Globus pallidus (tissue), 1 donor: ENCODE results near the gene CPAMD8.

Experiments
- DNase-seq: peaks from one replicate; pipeline ENCODE4 v3.0.0-alpha.2; 2015; ENCODE audit warnings: low spot score

Gene CPAMD8

DNA sequence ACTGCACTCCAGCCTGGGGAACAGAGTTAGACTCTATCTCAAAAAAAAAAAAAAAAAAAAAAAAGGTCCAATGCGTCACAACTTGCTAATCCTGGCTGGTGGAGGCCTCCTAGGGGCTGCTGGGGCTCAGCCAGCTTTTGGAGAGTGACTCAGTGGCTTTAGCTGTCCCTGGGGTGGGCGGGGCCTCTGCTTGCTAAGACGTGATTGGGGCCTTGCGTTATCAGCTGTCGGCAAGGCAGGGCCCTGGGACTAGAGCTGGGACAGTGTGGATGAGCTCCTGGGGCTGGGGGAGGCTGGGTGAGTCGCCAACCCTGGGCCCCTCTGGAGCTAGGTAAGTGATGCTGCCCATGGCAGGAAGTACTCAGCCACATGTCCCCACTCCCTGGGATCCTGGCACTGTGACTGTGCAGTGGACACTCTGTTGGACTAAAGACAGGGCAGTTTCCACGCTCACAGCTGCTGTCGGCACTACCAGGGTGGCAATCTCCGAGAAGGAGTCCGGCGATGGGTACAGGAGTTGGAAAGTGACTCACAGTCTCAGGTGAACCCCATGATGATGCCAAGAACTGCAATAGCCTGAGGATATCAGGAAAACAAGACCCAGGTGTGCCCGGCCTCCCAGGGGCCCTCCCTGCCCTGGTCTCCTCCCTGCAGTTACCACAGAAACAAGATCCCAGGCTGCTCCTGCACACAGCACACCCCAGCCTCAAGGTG lies 105.6 kb downstream of the CPAMD8 start:
- DNase-seq, result no peak

DNA sequence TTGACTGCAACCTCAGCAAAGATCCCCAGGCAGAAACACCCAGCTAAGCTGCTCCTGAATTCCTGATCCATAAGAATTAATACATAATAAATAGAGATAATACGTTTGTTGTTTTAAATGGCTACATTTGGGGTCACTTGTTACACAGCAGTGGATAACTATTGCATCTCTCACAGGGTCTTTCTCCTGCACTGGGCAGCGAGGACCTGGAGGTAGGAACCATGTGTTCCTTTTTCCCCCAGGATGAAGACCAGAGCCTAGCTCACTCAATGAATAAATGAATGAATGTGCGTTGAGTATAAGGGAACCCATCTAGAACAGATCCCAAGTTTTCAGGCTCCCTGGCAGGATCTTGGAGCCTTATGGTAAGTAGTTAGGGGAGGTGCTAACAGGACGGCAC lies 107.1 kb downstream of the CPAMD8 start:
- DNase-seq, result no peak

- no peak for DNase-seq
Observed at GRCh38 chr19:16917401-16917800, 109.2 kb downstream of the CPAMD8 start.

- DNase-seq, result no peak
Observed at GRCh38 chr19:16915734-16916133, 110.9 kb downstream of the CPAMD8 start.

DNA sequence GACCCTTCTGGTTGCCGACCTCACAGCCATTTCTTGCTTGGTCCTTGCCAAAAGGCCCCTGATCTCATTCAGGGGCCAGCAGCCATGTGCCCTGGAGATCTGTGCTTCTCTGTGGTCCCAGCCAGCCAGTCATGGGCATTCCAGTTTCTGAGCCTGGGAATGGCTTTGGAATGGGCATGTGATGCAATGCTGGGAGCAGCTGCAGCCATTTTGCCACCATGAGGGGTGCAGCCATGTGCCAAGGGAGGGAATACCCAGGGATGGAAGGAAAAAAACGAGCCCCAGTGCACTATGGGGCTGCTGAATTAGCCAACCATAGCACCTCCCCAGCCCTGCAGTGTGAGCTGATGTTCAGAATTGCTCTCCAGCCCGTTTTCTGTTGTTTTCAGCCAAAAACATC lies 111.5 kb downstream of the CPAMD8 start:
- DNase-seq, result no peak

DNA sequence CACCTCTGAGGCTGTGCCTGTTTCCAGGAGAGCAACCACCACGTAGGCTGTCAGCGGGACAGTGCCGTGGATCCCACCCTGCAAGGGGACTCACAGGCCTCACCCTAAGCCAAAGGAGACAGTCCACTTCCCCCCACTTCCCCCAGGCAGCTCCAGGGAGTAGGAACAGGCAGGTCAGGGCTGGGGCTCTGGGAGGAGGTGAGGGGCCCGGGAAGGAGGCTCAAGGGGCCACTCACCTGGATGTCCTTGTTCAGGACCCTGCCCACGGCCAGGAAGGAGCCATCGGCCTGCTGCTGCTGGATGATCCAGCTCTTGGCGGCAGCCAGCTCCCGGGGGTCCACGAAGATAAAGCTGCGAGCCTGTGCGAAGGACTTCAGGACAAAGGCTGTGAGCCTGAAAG lies 112.2 kb downstream of the CPAMD8 start:
- no peak for DNase-seq

- no peak for DNase-seq
Observed at GRCh38 chr19:16912780-16913179, 113.8 kb downstream of the CPAMD8 start.

GRCh38 chr19:16911046-16911445 lies 115.6 kb downstream of the CPAMD8 start:
- no peak for DNase-seq

DNA sequence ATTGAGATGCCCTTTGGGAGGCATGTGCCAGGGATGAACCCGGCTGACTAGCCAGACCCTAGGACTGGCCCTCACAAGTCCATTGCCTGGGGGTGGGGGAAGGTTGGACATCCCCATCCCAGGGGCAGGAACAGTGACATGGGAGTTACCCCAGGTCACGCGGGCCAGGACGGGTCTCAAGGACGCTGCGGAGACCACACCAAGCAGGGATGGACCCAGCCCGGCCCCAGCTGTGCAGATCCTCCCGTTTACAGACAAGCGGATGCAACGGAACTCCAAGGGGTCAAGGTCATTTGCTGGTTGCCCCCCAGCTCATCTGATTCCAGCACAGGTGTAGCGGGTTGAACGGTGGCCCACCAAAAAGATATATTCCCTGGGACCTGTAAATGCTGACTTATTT lies 117.9 kb downstream of the CPAMD8 start:
- no peak for DNase-seq

- DNase-seq, result no peak
Observed at GRCh38 chr19:16904599-16904998, 122.0 kb downstream of the CPAMD8 start.

GRCh38 chr19:16903347-16903746 lies 123.3 kb downstream of the CPAMD8 start:
- DNase-seq, result no peak

GRCh38 chr19:16902545-16902944 lies 124.1 kb downstream of the CPAMD8 start:
- no peak for DNase-seq

- no peak for DNase-seq
Observed at GRCh38 chr19:16901491-16902175, 125.0 kb downstream of the CPAMD8 start.

DNA sequence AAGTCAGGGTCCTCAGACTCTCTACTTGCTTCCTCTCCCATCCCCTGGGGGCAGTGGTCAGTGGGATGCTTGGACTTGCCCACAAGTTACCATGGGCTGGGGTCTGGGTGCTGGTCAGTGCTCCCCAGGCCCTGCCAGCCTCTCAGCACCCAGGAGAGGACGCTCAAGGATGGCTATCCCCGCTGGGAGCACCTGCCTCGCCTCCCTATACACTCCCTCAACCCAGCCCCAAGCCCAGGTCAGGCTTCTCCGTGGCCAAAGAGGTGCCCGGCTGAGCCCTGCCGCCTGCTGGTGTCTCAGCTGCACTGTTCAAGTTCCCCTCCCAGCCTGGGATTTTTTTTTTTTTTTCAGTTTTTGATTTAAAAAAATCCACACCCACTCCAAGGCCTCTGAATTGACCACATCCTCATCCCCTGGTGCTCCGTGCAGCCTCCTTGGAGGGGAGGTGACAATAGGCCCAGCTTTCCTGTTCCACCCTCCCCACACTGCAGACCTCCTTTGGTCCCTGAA lies 127.0 kb downstream of the CPAMD8 start:
- DNase-seq, result no peak

DNA sequence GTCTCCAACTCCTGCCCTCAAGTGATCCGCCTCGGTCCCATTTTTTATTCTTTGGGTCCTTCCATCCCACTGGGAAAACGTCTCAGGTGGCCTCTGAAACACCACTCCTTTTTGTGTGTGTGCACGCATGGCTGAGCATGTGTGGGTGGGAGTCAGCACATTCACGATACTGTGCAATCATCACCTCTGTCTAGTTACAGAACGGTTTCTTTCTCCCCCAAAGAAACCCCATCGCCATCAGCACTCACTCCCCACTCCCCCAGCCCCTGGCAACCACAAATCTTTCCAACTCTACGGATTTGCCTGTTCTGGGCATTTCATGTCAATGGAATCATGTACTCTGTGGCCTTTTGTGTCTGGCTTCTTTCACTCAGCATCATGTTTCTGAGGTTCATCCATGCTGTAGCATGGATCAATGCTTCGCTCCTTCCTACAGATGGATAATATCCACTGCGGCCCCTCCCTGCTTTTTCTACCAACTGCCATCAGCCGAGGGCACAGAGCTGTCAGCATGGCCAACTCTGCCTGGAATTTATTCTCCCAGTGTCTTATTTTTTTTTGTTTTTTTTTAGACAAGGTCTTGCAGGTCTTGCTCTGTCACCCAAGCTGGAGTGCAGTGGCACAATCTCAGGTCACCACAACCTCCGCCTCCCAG lies 128.1 kb downstream of the CPAMD8 start:
- no peak for DNase-seq

GRCh38 chr19:16897856-16898161 lies 128.8 kb downstream of the CPAMD8 start:
- no peak for DNase-seq

DNA sequence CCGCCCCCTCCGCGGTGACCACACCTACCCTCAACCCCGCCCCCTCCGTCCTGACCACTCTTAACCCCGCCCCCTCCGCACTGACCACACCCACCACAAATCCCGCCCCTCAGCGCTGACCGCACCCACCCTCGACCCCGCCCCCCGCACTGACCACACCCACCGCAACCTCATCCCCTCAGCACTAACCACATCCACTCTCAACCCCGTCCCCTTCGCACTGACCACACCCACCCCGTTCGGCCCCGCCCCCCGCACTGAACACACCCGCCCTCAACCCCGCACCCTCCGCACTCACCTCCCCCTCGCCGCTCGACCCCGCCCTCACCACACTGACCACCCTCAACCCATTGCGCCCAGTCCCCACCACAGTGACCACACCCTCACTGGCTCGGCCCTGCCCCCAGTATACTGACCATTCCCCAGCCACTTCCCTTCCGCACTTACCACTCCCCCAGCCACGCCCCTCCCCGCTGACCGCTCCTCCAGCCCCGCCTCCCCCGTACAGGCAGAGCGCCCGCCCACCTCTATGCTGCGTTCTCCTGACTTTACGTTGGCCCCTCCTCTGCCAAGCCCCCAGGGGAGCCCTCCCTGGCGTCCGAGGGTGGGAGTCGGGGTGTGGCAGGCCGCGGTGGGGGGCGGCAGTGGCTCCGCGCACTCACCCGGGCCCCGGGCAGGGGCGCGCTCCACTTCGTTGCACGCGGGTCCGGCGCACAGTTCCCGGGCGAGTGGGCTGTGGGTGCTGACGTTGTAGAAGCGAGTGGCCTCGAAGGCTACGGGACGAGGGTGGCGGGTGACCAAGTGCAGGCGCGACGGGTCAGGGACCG lies 129.4 kb downstream of the CPAMD8 start:
- DNase-seq, result peak; percentile 57

DNA sequence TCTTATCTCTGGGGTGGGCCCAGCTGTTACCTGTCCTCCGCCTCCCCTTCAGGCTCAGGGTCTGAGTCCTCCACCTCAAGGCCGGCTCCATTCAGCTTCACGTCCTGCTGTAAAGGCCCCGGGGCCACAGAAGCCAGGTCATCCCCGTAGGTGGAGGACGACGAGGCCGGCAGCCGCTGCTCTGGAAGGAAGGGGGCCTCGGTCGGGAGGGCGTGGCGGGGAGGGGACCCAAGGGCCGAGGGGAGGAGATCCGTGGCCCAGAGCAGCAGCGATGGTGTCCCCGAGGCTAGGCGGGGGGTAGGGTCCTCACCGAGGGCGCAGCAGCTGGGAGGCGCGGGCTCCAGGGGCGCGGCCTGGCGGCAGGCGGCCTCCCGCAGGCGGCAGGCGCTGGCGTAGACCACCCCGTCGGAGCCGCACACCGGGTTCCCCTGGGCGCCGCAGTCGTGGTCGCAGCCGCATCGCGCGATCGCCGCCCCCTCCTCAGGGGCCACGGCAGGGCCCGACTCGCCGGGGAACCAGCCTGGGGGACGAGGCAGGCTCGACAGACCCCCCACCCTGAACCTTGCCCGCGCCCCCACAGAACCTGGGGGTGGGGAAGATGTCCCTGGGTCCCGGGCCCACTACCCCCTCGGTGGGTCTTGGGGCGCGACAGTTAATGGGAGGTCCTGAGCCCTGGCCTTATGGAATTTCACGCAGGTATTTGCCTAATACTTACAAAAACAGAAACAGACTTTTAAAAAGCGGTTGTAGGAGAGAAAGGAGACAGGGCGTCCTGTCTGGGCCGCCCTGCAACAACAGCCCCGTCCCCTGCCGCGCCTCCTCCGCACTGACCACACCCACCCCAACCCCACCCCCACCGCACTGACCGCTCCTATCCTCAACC lies 130.2 kb downstream of the CPAMD8 start:
- no peak for DNase-seq

DNA sequence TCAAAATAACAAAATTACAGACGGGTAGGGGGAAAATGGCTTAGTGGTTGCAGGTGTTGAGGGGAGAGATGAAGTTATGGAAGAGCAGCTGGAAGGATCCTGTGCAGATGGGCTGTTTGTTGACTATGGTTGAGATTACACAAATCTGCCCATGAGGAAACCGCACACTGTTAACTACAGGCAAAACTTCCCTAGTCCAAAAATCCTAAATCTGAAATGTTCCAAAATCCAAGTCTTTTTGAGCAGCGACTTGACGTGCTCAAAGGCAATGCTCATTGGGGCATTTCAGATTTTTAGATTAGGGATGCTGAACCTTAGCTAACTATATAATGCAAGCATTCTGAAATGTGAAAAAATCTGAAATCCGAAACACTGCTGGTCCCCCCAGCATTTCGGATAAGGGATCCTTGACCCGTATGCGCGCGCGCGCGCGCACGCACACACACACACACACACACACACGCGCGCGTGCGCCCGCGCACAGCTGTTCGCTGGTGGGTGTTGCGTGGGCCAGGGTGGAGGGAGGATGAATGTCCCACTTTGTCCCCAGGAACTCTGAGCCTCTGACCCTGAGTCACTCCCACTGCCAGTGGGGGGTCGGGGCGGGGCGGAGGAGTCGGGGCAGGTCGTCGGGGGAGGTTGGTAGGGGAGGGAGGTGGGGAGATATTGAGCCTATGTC lies 131.0 kb downstream of the CPAMD8 start:
- no peak for DNase-seq

DNA sequence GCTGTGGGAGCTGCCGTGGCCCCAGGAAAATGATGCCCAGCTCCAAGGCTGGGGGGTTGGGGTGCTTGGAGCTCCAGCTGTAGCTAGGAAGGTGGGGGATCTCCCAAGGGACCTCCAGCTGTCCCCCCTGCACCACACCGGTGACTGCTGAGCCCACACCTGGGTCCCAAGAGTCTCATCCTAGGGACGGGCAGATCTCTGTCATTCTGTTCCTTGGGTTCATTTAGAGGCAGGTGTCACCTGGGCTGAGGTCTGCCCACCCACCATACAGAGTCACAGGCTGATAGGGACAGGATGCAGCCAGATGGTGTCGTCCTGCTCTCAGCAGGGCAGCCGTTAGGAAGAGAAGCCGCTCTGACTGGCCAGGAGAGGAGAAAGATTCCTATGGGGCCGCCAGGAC lies 132.5 kb downstream of the CPAMD8 start:
- no peak for DNase-seq

- DNase-seq, result no peak
Observed at GRCh38 chr19:16893686-16893989, 133.0 kb downstream of the CPAMD8 start.
